ENCODE measurements around the gene ZNF770. TPM values are rescaled to one million over a fixed set of nuclear protein-coding genes. Genes with fewer than 3 reads are reported as not detected.
A peak's percentile ranks its signal among the peaks of the same experiment; 100 is the strongest.

ZNF770 gene
- total RNA-seq, 1 donor from 2014 or later: 26.7 TPM

DNA sequence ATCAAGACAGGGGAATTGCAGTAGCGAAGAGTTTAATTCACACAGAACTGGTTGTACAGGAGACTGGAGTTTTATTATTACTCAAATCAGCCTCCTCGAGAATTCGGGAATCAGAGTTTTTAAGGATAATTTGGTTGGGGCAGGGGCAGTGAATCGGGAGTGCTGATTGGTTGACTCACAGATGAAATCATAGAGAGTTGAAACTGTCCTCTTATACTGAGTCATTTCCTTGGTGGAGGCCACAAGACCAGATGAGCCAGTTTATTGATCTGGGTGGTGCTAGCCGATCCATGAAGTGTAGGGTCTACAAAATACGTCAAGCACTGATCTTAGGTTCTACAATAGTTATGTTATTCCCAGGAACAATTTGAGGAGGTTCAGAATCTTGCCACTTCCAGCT, 5.3 kb upstream of the ZNF770 start:
- no peak for TF ChIP-seq CTCF (IDR thresholded peaks at IDR 0.05; ENCODE audit: unreplicated experiment)
- no peaks in the 10 kb centered on the region for H3K9me3 Mint-ChIP-seq (ENCODE audit: unreplicated experiment)
- no peak overlapping the region for H3K27ac Mint-ChIP-seq (ENCODE audit: unreplicated experiment)
- no peak overlapping the region for H3K4me3 Mint-ChIP-seq (ENCODE audit: unreplicated experiment)
- DNase-seq (ENCODE audit: low spot score): no peak
- H3K27me3 Mint-ChIP-seq (ENCODE audit: unreplicated experiment): peaks cover 5% of the 10 kb centered on the region
- H3K4me1 Mint-ChIP-seq (ENCODE audit: unreplicated experiment): peaks cover 28% of the 10 kb centered on the region
- no peaks in the 10 kb centered on the region for H3K36me3 Mint-ChIP-seq (ENCODE audit: low read depth, unreplicated experiment)

- no peak for TF ChIP-seq CTCF (IDR thresholded peaks at IDR 0.05; ENCODE audit: unreplicated experiment)
- Mint-ChIP-seq H3K9me3 (ENCODE audit: unreplicated experiment) (no peaks in the 10 kb centered on the region), H3K4me1 (ENCODE audit: unreplicated experiment) (peaks cover 29% of the 10 kb centered on the region), H3K27ac (ENCODE audit: unreplicated experiment) (peak overlapping the region; percentile 84), H3K4me3 (ENCODE audit: unreplicated experiment) (peak overlapping the region; percentile 98), H3K36me3 (ENCODE audit: low read depth, unreplicated experiment) (no peaks in the 10 kb centered on the region), H3K27me3 (ENCODE audit: unreplicated experiment) (peaks cover 5% of the 10 kb centered on the region)
- DNase-seq (ENCODE audit: low spot score): no peak
Observed at GRCh38 chr15:34987609-34988026, 469 bp downstream of the ZNF770 start.

GRCh38 chr15:34986771-34987480, 1.2 kb downstream of the ZNF770 start:
- Mint-ChIP-seq H3K4me1 (ENCODE audit: unreplicated experiment) (peaks cover 29% of the 10 kb centered on the region), H3K27ac (ENCODE audit: unreplicated experiment) (peak overlapping the region; percentile 84), H3K36me3 (ENCODE audit: low read depth, unreplicated experiment) (peaks cover 3% of the 10 kb centered on the region), H3K9me3 (ENCODE audit: unreplicated experiment) (no peaks in the 10 kb centered on the region), H3K27me3 (ENCODE audit: unreplicated experiment) (peaks cover 3% of the 10 kb centered on the region), H3K4me3 (ENCODE audit: unreplicated experiment) (peak overlapping the region; percentile 98)
- no peak for DNase-seq (ENCODE audit: low spot score)
- no peak for TF ChIP-seq CTCF (IDR thresholded peaks at IDR 0.05; ENCODE audit: unreplicated experiment)

- H3K27me3 Mint-ChIP-seq (ENCODE audit: unreplicated experiment): peaks cover 3% of the 10 kb centered on the region
- peak overlapping the region; percentile 98 for H3K4me3 Mint-ChIP-seq (ENCODE audit: unreplicated experiment)
- no peak for TF ChIP-seq CTCF (IDR thresholded peaks at IDR 0.05; ENCODE audit: unreplicated experiment)
- H3K9me3 Mint-ChIP-seq (ENCODE audit: unreplicated experiment): no peaks in the 10 kb centered on the region
- DNase-seq (ENCODE audit: low spot score): no peak
- peaks cover 6% of the 10 kb centered on the region for H3K36me3 Mint-ChIP-seq (ENCODE audit: low read depth, unreplicated experiment)
- H3K4me1 Mint-ChIP-seq (ENCODE audit: unreplicated experiment): peaks cover 26% of the 10 kb centered on the region
- H3K27ac Mint-ChIP-seq (ENCODE audit: unreplicated experiment): no peak overlapping the region
Observed at GRCh38 chr15:34986326-34986725, 1.8 kb downstream of the ZNF770 start.

DNA sequence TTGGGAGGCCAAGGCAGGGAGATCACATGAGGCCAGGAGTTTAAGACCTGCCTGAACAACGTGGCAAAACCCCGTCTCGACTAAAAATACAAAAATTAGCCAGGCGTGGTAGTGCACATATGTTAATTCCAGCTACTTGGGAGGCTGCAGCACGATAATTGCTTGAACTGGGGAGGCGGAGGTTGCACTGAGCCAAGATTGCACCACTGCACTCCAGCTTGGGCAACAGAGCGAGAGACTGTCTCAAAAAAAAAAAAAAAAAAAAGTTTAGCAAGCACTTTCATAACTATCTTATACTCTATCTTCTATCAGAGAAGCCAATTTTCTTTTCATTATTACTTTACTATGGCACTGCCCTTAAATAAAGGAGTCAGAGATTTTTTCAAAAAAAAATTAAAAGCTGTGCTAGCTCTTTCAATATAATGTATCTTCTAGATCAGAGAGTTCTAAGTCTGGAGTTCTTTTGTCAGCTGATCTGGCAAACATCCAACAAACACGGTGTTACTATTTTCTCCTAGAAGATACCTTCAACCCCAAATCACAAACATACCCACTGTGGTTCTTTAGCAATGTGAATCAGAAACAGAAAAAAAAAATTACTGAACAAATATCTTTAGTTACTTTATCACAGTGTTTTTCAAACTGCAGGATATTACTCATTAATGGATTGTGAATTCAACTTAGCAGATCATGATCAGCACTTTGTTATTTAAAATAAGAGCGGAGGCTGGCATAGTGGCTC, 3.0 kb downstream of the ZNF770 start:
- Mint-ChIP-seq H3K4me3 (ENCODE audit: unreplicated experiment) (no peak overlapping the region), H3K4me1 (ENCODE audit: unreplicated experiment) (peaks cover 23% of the 10 kb centered on the region), H3K36me3 (ENCODE audit: low read depth, unreplicated experiment) (peaks cover 6% of the 10 kb centered on the region), H3K9me3 (ENCODE audit: unreplicated experiment) (no peaks in the 10 kb centered on the region), H3K27ac (ENCODE audit: unreplicated experiment) (no peak overlapping the region), H3K27me3 (ENCODE audit: unreplicated experiment) (peaks cover 3% of the 10 kb centered on the region)
- no peak for TF ChIP-seq CTCF (IDR thresholded peaks at IDR 0.05; ENCODE audit: unreplicated experiment)
- no peak for DNase-seq (ENCODE audit: low spot score)
